Amniotic epithelial cell (primary cell): ENCODE data around the gene MSRB1.
A peak's percentile ranks its signal among the peaks of the same experiment; 100 is the strongest.
"Not testable (repeated sequence)": the region's sequence is repeated elsewhere in the genome, so short reads cannot be mapped to it uniquely, and the experiment has no call there.

ENCODE experiments used
- DNase-seq: peaks from one replicate; pipeline ENCODE4 v3.0.0-alpha.2; 2010; ENCODE audit warnings: low read depth

The MSRB1 gene

GRCh38 chr16:1938910-1939309, 4.1 kb downstream of the MSRB1 start:
- DNase-seq, result no peak

GRCh38 chr16:1938316-1938715, 4.7 kb downstream of the MSRB1 start:
- no peak for DNase-seq

GRCh38 chr16:1936945-1937479, 6.0 kb downstream of the MSRB1 start:
- DNase-seq, result no peak

GRCh38 chr16:1933097-1933661, 9.8 kb downstream of the MSRB1 start:
- DNase-seq, result no peak

- DNase-seq, result no peak
Observed at GRCh38 chr16:1932050-1933028, 10.7 kb downstream of the MSRB1 start.

GRCh38 chr16:1930338-1930720, 12.7 kb downstream of the MSRB1 start:
- no peak for DNase-seq

- DNase-seq, result peak; percentile 62
Observed at GRCh38 chr16:1929578-1930337, 13.2 kb downstream of the MSRB1 start.

- peak; percentile 44 for DNase-seq
Observed at GRCh38 chr16:1929105-1929504, 13.9 kb downstream of the MSRB1 start.

- no peak for DNase-seq
Observed at GRCh38 chr16:1926271-1926670, 16.7 kb downstream of the MSRB1 start.

GRCh38 chr16:1924095-1924494, 18.9 kb downstream of the MSRB1 start:
- DNase-seq, result no peak

GRCh38 chr16:1923299-1924034, 19.5 kb downstream of the MSRB1 start:
- DNase-seq, result peak; percentile 49

- no peak for DNase-seq
Observed at GRCh38 chr16:1922357-1922756, 20.6 kb downstream of the MSRB1 start.

GRCh38 chr16:1920727-1921171, 22.2 kb downstream of the MSRB1 start:
- DNase-seq, result no peak

GRCh38 chr16:1920122-1920521, 22.9 kb downstream of the MSRB1 start:
- not testable (repeated sequence) for DNase-seq

GRCh38 chr16:1919327-1919998, 23.5 kb downstream of the MSRB1 start:
- no peak for DNase-seq

- DNase-seq, result no peak
Observed at GRCh38 chr16:1918351-1919326, 24.4 kb downstream of the MSRB1 start, which contains the start of gene HS3ST6. Gene HS3ST6 (minus strand): TSS chr16:1918415. CDS start chr16:1918323, 92 bp downstream.

- no peak for DNase-seq
Observed at GRCh38 chr16:1917665-1918350, 25.2 kb downstream of the MSRB1 start.

GRCh38 chr16:1917056-1917664, 25.8 kb downstream of the MSRB1 start:
- DNase-seq, result no peak

- no peak for DNase-seq
Observed at GRCh38 chr16:1916640-1916990, 26.4 kb downstream of the MSRB1 start.
